Liver (tissue), 9 donors: ENCODE data around the gene GABBR2. TPM values are rescaled to one million over a fixed set of nuclear protein-coding genes. Genes with fewer than 3 reads are reported as not detected.

ENCODE experiments used
- DNase-seq: peaks from one replicate; pipeline ENCODE4 v3.0.0-alpha.2; 2017; ENCODE audit warnings: low spot score
- H3K27ac ChIP-seq, 2 donors: one replicate each; pipeline ENCODE4 v1.7.0; 2013; ENCODE audit warnings: inconsistent platforms in 2 of 2, low read length in 2 of 2, control low read depth in 1 of 2, low read depth in 1 of 2, mild to moderate bottlenecking in 1 of 2
- H3K27me3 ChIP-seq, 4 donors: one replicate each; pipeline versions ENCODE4 v1.6.1 to v1.7.0; 2013; ENCODE audit warnings: low read length in 3 of 4, inconsistent platforms in 1 of 4, mild to moderate bottlenecking in 1 of 4, moderate library complexity in 1 of 4; ENCODE audit not compliant: control insufficient read depth in 4 of 4, insufficient read depth in 4 of 4
- H3K36me3 ChIP-seq, 4 donors: one replicate each; pipeline versions ENCODE4 v1.6.1 to v1.7.0; 2013; ENCODE audit warnings: low read length in 3 of 4, mild to moderate bottlenecking in 3 of 4, low read depth in 1 of 4, moderate library complexity in 1 of 4; ENCODE audit not compliant: control insufficient read depth in 4 of 4, insufficient read depth in 3 of 4
- H3K4me1 ChIP-seq, 4 donors: one replicate each; pipeline versions ENCODE4 v1.6.1 to v1.7.0; 2013; ENCODE audit warnings: low read length in 3 of 4, mild to moderate bottlenecking in 3 of 4, moderate library complexity in 1 of 4; ENCODE audit not compliant: control insufficient read depth in 4 of 4, insufficient read depth in 4 of 4
- H3K4me3 ChIP-seq, 3 donors: one replicate each; pipeline versions ENCODE4 v1.6.1 to v1.7.0; 2013; ENCODE audit warnings: low read length in 3 of 3, control low read depth in 1 of 3, low read depth in 1 of 3, mild to moderate bottlenecking in 1 of 3
- H3K9ac ChIP-seq, 2 donors: one replicate each; pipeline ENCODE4 v1.7.0; 2013; ENCODE audit warnings: low read length in 2 of 2, mild to moderate bottlenecking in 2 of 2, moderate library complexity in 2 of 2, control low read depth in 1 of 2, low read depth in 1 of 2
- H3K9me3 ChIP-seq, 4 donors: one replicate each; pipeline versions ENCODE4 v1.6.1 to v1.7.0; 2013; ENCODE audit warnings: low read length in 3 of 4; ENCODE audit not compliant: control insufficient read depth in 4 of 4
- CTCF ChIP-seq: fragments of 150-350 bp; IDR thresholded peaks from 2 replicates; pipeline ENCODE4 v1.5.1; 2017; ENCODE audit warnings: improper control_type of control experiment, low read depth, low read length; ENCODE audit not compliant: missing input control
- EGR1 ChIP-seq, 2 donors: IDR thresholded peaks; 2 replicates each; pipeline ENCODE4 v1.6.1; 2016 to 2018; ENCODE audit warnings: antibody characterized with exemption in 2 of 2, low read depth in 2 of 2
- FOXA1 ChIP-seq: IDR thresholded peaks from 2 replicates; pipeline ENCODE4 v1.6.1; 2016; ENCODE audit warnings: antibody characterized with exemption
- FOXA2 ChIP-seq: IDR thresholded peaks from 2 replicates; pipeline ENCODE4 v1.6.1; 2016; ENCODE audit warnings: antibody characterized with exemption
- HNF4A ChIP-seq, 2 donors: conservative IDR thresholded peaks; 2 replicates each; pipeline ENCODE4 v1.6.1; 2016; ENCODE audit warnings: antibody characterized with exemption in 2 of 2, mild to moderate bottlenecking in 2 of 2
- HNF4G ChIP-seq: IDR thresholded peaks from 2 replicates; pipeline ENCODE4 v1.6.1; 2016; ENCODE audit warnings: antibody characterized with exemption
- JUND ChIP-seq, 2 donors: IDR thresholded peaks; 2 replicates each; pipeline ENCODE4 v1.6.1; 2016; ENCODE audit warnings: antibody characterized with exemption in 2 of 2
- NR2F2 ChIP-seq: IDR thresholded peaks from 2 replicates; pipeline ENCODE4 v1.6.1; 2016; ENCODE audit warnings: antibody characterized with exemption
- RAD21 ChIP-seq, 2 donors: IDR thresholded peaks; 2 replicates each; pipeline ENCODE4 v1.6.1; 2016; ENCODE audit warnings: antibody characterized with exemption in 2 of 2, mild to moderate bottlenecking in 2 of 2
- SP1 ChIP-seq: IDR thresholded peaks from 2 replicates; pipeline ENCODE4 v1.6.1; 2018; ENCODE audit warnings: antibody characterized with exemption, mild to moderate bottlenecking
- TAF1 ChIP-seq: conservative IDR thresholded peaks from 2 replicates; pipeline ENCODE4 v1.6.1; 2016; ENCODE audit warnings: antibody characterized with exemption, mild to moderate bottlenecking
- YY1 ChIP-seq: IDR thresholded peaks from 2 replicates; pipeline ENCODE4 v1.6.1; 2016; ENCODE audit warnings: antibody characterized with exemption, mild to moderate bottlenecking
- ZBTB33 ChIP-seq: IDR thresholded peaks from 2 replicates; pipeline ENCODE4 v1.6.1; 2016; ENCODE audit warnings: antibody characterized with exemption
- WGBS: extraction: QIAGEN DNeasy Blood & Tissue Kit; methylation state at CpG from one replicate; pipeline ENCODE4 v1.1.7; 2013; 5-methylcytosine and 5-hydroxymethylcytosine counted together
- polyA plus RNA-seq, 2 donors: library from polyadenylated mRNA; stranded (reverse) in 1 of 2; unstranded in 1 of 2; fragments of 200-250 nt in 1 of 2; fragments of >200 nt in 1 of 2; fragmentation: Nextera tagmentation in 1 of 2; extraction: Ambion mirVana in 1 of 2; gene quantifications; one replicate each; pipeline versions ENCODE4 v1.2.1 to v1.2.3, GENCODE V29; 2013 to 2015
- total RNA-seq, 2 donors: library from RNA; depleted of rRNA; stranded (reverse); fragments of >200 nt; gene quantifications; one replicate each; pipeline ENCODE4 v1.2.3, GENCODE V29; 2014
- TF ChIP-seq, protein P1 (sequence below): IDR thresholded peaks from 2 replicates; pipeline ENCODE4 v1.6.1; 2016; ENCODE audit warnings: antibody characterized with exemption
- TF ChIP-seq, protein P2 (sequence below): IDR thresholded peaks from 2 replicates; pipeline ENCODE4 v1.6.1; 2016; ENCODE audit warnings: antibody characterized with exemption
- TF ChIP-seq, protein P3 (sequence below): IDR thresholded peaks from 2 replicates; pipeline ENCODE4 v1.6.1; 2016; ENCODE audit warnings: antibody characterized with exemption, mild to moderate bottlenecking
- donor health status: healthy.
- donor health status: healthy.
- donor health status: healthy.
- donor health status: healthy.
- donor health status: healthy.

Gene GABBR2
- total and polyA plus RNA-seq, 4 donors, result 0.03 to 0.23 (median 0.08) TPM; not detected in 1

- no peak for TF ChIP-seq JUND (IDR thresholded peaks at IDR 0.05)
- TF ChIP-seq RAD21 (IDR thresholded peaks at IDR 0.05), result no peak
Measured at GRCh38 chr9:98573749-98574278, 134.9 kb downstream of the GABBR2 start (continued).

- 87% methylated on average over 7 of the region's 7 CpGs for WGBS
- Histone ChIP-seq H3K36me3 (no peaks in the 10 kb centered on the region), H3K27ac (no peak overlapping the region), H3K9ac (no peak overlapping the region), H3K9me3 (no peaks in the 10 kb centered on the region), H3K4me3 (no peak overlapping the region), H3K27me3 (no peaks in the 10 kb centered on the region), H3K4me1 (no peaks in the 10 kb centered on the region)
- DNase-seq, result no peak
- TF ChIP-seq YY1, result no peak
- no peak for TF ChIP-seq SP1
- no peak for TF ChIP-seq FOXA2
- TF ChIP-seq RAD21 (IDR thresholded peaks at IDR 0.05), result no peak
- TF ChIP-seq TAF1, result no peak
- no peak for TF ChIP-seq CTCF
- no peak for TF ChIP-seq NR2F2
- TF ChIP-seq HNF4G, result no peak
- no peak for TF ChIP-seq FOXA1
- TF ChIP-seq HNF4A (conservative IDR thresholded peaks at IDR 0.05), result no peak
- no peak for TF ChIP-seq EGR1 (IDR thresholded peaks at IDR 0.05; ENCODE audit: low read depth in 2 of 2)
- TF ChIP-seq, protein P1, sequence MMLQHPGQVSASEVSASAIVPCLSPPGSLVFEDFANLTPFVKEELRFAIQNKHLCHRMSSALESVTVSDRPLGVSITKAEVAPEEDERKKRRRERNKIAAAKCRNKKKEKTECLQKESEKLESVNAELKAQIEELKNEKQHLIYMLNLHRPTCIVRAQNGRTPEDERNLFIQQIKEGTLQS, result no peak
- TF ChIP-seq JUND (IDR thresholded peaks at IDR 0.05), result no peak
- TF ChIP-seq ZBTB33, result no peak
- TF ChIP-seq, protein P2, sequence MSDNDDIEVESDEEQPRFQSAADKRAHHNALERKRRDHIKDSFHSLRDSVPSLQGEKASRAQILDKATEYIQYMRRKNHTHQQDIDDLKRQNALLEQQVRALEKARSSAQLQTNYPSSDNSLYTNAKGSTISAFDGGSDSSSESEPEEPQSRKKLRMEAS, result no peak
- TF ChIP-seq, protein P3, sequence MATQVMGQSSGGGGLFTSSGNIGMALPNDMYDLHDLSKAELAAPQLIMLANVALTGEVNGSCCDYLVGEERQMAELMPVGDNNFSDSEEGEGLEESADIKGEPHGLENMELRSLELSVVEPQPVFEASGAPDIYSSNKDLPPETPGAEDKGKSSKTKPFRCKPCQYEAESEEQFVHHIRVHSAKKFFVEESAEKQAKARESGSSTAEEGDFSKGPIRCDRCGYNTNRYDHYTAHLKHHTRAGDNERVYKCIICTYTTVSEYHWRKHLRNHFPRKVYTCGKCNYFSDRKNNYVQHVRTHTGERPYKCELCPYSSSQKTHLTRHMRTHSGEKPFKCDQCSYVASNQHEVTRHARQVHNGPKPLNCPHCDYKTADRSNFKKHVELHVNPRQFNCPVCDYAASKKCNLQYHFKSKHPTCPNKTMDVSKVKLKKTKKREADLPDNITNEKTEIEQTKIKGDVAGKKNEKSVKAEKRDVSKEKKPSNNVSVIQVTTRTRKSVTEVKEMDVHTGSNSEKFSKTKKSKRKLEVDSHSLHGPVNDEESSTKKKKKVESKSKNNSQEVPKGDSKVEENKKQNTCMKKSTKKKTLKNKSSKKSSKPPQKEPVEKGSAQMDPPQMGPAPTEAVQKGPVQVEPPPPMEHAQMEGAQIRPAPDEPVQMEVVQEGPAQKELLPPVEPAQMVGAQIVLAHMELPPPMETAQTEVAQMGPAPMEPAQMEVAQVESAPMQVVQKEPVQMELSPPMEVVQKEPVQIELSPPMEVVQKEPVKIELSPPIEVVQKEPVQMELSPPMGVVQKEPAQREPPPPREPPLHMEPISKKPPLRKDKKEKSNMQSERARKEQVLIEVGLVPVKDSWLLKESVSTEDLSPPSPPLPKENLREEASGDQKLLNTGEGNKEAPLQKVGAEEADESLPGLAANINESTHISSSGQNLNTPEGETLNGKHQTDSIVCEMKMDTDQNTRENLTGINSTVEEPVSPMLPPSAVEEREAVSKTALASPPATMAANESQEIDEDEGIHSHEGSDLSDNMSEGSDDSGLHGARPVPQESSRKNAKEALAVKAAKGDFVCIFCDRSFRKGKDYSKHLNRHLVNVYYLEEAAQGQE, result no peak
Measured at GRCh38 chr9:98572796-98573195, 135.9 kb downstream of the GABBR2 start.
